HUES64 (cell line): ENCODE data around the gene TMEM100.

Experiments
- H3K27ac ChIP-seq: 2 replicates; pipeline ENCODE4 v1.7.0; 2013; ENCODE audit warnings: low read depth, low read length, inconsistent platforms
- H3K27me3 ChIP-seq: 2 replicates; pipeline ENCODE4 v1.6.1; 2013; ENCODE audit warnings: mild to moderate bottlenecking, low read length; ENCODE audit not compliant: insufficient read depth
- H3K36me3 ChIP-seq: 2 replicates; pipeline ENCODE4 v1.6.1; 2013; ENCODE audit warnings: mild to moderate bottlenecking, low read length; ENCODE audit not compliant: insufficient read depth
- H3K4me1 ChIP-seq: 2 replicates; pipeline ENCODE4 v1.6.1; 2013; ENCODE audit warnings: mild to moderate bottlenecking, low read length, moderate library complexity; ENCODE audit not compliant: insufficient read depth
- H3K4me3 ChIP-seq: 2 replicates; pipeline ENCODE4 v1.5.1; 2013; ENCODE audit warnings: mild to moderate bottlenecking, low read length, moderate library complexity
- H3K9ac ChIP-seq: 2 replicates; pipeline ENCODE4 v1.6.1; 2013; ENCODE audit warnings: mild to moderate bottlenecking, low read depth, low read length
- H3K9me3 ChIP-seq: 2 replicates; pipeline ENCODE4 v1.6.1; 2013; ENCODE audit warnings: low read depth, low read length; ENCODE audit not compliant: insufficient read depth
- WGBS: fragments of 150-250, 120-280 bp; methylation state at CpG from one replicate; pipeline ENCODE4 v1.1.7; 2013; ENCODE audit warnings: missing lambda C conversion rate; 5-methylcytosine and 5-hydroxymethylcytosine counted together

TMEM100 gene

GRCh38 chr17:55742272-55743102, 19.8 kb upstream of the TMEM100 start:
- H3K27me3 ChIP-seq = no peaks in the 10 kb centered on the region
- H3K9ac ChIP-seq = no peak overlapping the region
- H3K36me3 ChIP-seq = no peaks in the 10 kb centered on the region
- WGBS = 84% methylated on average over 10 of the region's 12 CpGs
- no peak overlapping the region for H3K4me3 ChIP-seq
- H3K9me3 ChIP-seq = no peaks in the 10 kb centered on the region
- H3K4me1 ChIP-seq = no peaks in the 10 kb centered on the region
- H3K27ac ChIP-seq = no peak overlapping the region

GRCh38 chr17:55741356-55741700, 18.7 kb upstream of the TMEM100 start:
- no CpG with 5 or more reads among the region's 3 CpGs for WGBS
- Histone ChIP-seq H3K9me3 (no peaks in the 10 kb centered on the region), H3K36me3 (no peaks in the 10 kb centered on the region), H3K4me1 (no peaks in the 10 kb centered on the region; the same call in 1 of the 2 replicates), H3K9ac (no peak overlapping the region), H3K27me3 (no peaks in the 10 kb centered on the region), H3K4me3 (no peak overlapping the region), H3K27ac (no peak overlapping the region)

GRCh38 chr17:55740511-55741355, 18.1 kb upstream of the TMEM100 start:
- no peaks in the 10 kb centered on the region for H3K27me3 ChIP-seq
- no peaks in the 10 kb centered on the region for H3K36me3 ChIP-seq
- WGBS = 91% methylated on average over 10 of the region's 10 CpGs
- no peaks in the 10 kb centered on the region; the same call in 1 of the 2 replicates for H3K4me1 ChIP-seq
- no peak overlapping the region for H3K27ac ChIP-seq
- no peaks in the 10 kb centered on the region for H3K9me3 ChIP-seq
- H3K9ac ChIP-seq = no peak overlapping the region
- no peak overlapping the region for H3K4me3 ChIP-seq

GRCh38 chr17:55737976-55738501, 15.4 kb upstream of the TMEM100 start:
- 89% methylated on average over 4 of the region's 4 CpGs for WGBS
- peaks cover 14% of the 10 kb centered on the region for H3K4me1 ChIP-seq
- no peaks in the 10 kb centered on the region for H3K27me3 ChIP-seq
- no peaks in the 10 kb centered on the region for H3K9me3 ChIP-seq
- no peaks in the 10 kb centered on the region for H3K36me3 ChIP-seq
- no peak overlapping the region for H3K27ac ChIP-seq
- no peak overlapping the region for H3K9ac ChIP-seq
- no peak overlapping the region for H3K4me3 ChIP-seq

GRCh38 chr17:55735731-55736405, 13.2 kb upstream of the TMEM100 start:
- Histone ChIP-seq H3K27me3 (no peaks in the 10 kb centered on the region), H3K9me3 (no peaks in the 10 kb centered on the region), H3K27ac (no peak overlapping the region), H3K4me1 (peaks cover 33% of the 10 kb centered on the region), H3K4me3 (no peak overlapping the region), H3K9ac (no peak overlapping the region), H3K36me3 (no peaks in the 10 kb centered on the region)
- WGBS = 35% methylated on average over 3 of the region's 5 CpGs

GRCh38 chr17:55734128-55734781, 11.6 kb upstream of the TMEM100 start:
- 29% methylated on average over 4 of the region's 4 CpGs for WGBS
- Histone ChIP-seq H3K9me3 (no peaks in the 10 kb centered on the region), H3K27ac (peak overlapping the region; percentile 19; the same call in 1 of the 2 replicates), H3K4me1 (peaks cover 33% of the 10 kb centered on the region), H3K4me3 (no peak overlapping the region), H3K36me3 (no peaks in the 10 kb centered on the region), H3K9ac (no peak overlapping the region), H3K27me3 (no peaks in the 10 kb centered on the region)

GRCh38 chr17:55731586-55732250, 9.1 kb upstream of the TMEM100 start:
- Histone ChIP-seq H3K4me3 (no peak overlapping the region), H3K36me3 (no peaks in the 10 kb centered on the region), H3K9me3 (no peaks in the 10 kb centered on the region), H3K27ac (no peak overlapping the region), H3K4me1 (peaks cover 33% of the 10 kb centered on the region), H3K27me3 (no peaks in the 10 kb centered on the region), H3K9ac (no peak overlapping the region)
- 28% methylated on average over 10 of the region's 10 CpGs for WGBS

GRCh38 chr17:55730808-55731207, 8.1 kb upstream of the TMEM100 start:
- Histone ChIP-seq H3K36me3 (no peaks in the 10 kb centered on the region), H3K9ac (no peak overlapping the region), H3K4me3 (no peak overlapping the region), H3K4me1 (peaks cover 35% of the 10 kb centered on the region), H3K9me3 (no peaks in the 10 kb centered on the region), H3K27ac (no peak overlapping the region), H3K27me3 (no peaks in the 10 kb centered on the region)
- WGBS = 90% methylated on average over 2 of the region's 3 CpGs

GRCh38 chr17:55730380-55730779, 7.7 kb upstream of the TMEM100 start:
- WGBS = no CpG with 5 or more reads among the region's 1 CpG
- Histone ChIP-seq H3K9me3 (no peaks in the 10 kb centered on the region), H3K4me1 (peaks cover 38% of the 10 kb centered on the region), H3K27ac (no peak overlapping the region), H3K9ac (no peak overlapping the region), H3K36me3 (no peaks in the 10 kb centered on the region), H3K4me3 (no peak overlapping the region), H3K27me3 (no peaks in the 10 kb centered on the region)

GRCh38 chr17:55729484-55729883, 6.8 kb upstream of the TMEM100 start:
- H3K27me3 ChIP-seq = no peaks in the 10 kb centered on the region
- no peak overlapping the region for H3K4me3 ChIP-seq
- peaks cover 41% of the 10 kb centered on the region for H3K4me1 ChIP-seq
- H3K36me3 ChIP-seq = no peaks in the 10 kb centered on the region
- H3K9me3 ChIP-seq = no peaks in the 10 kb centered on the region
- H3K27ac ChIP-seq = no peak overlapping the region
- no CpG with 5 or more reads among the region's 1 CpG for WGBS
- H3K9ac ChIP-seq = no peak overlapping the region
